Kidney capillary endothelial cell (primary cell): ENCODE measurements around the gene CYB561D2.
"Not testable (repeated sequence)": the region's sequence is repeated elsewhere in the genome, so short reads cannot be mapped to it uniquely, and the experiment has no call there.

Experiments
- DNase-seq: peaks from one replicate; pipeline ENCODE4 v3.0.0-alpha.2; 2018; ENCODE audit warnings: low spot score

CYB561D2 gene

GRCh38 chr3:50350527-50351322 is at the start of gene CYB561D2, which contains the start of gene NPRL2:
Gene CYB561D2, plus strand, starts transcription at chr3:50350862. Its CDS starts 572 bp downstream, at chr3:50351434.
Gene NPRL2, minus strand, starts transcription at chr3:50350775. Its CDS starts 123 bp downstream, at chr3:50350652.
- DNase-seq = peak; percentile 86

GRCh38 chr3:50302095-50303012 is 48.3 kb upstream of the CYB561D2 start:
- no peak for DNase-seq

- no peak for DNase-seq
These were observed 47.4 kb upstream of the CYB561D2 start, which contains the start of gene HYAL1 for GRCh38 chr3:50303013-50303815. Gene HYAL1, minus strand, starts transcription at chr3:50303574. Its CDS starts 618 bp downstream, at chr3:50302956.

GRCh38 chr3:50304601-50305000 is 46.1 kb upstream of the CYB561D2 start:
- no peak for DNase-seq

GRCh38 chr3:50312041-50312440 is 38.6 kb upstream of the CYB561D2 start:
- DNase-seq = not testable (repeated sequence)

- DNase-seq = no peak
These were observed 36.3 kb upstream of the CYB561D2 start for GRCh38 chr3:50314342-50314741.

- no peak for DNase-seq
These were observed 35.8 kb upstream of the CYB561D2 start for GRCh38 chr3:50314816-50315215.

GRCh38 chr3:50316657-50317242 is 33.9 kb upstream of the CYB561D2 start:
- DNase-seq = no peak

GRCh38 chr3:50317300-50317699 is 33.4 kb upstream of the CYB561D2 start:
- DNase-seq = no peak

- DNase-seq = no peak
These were observed 32.5 kb upstream of the CYB561D2 start for GRCh38 chr3:50318163-50318562.

GRCh38 chr3:50318615-50319014 is 32.0 kb upstream of the CYB561D2 start:
- DNase-seq = no peak

GRCh38 chr3:50319181-50319893 is 31.3 kb upstream of the CYB561D2 start:
- DNase-seq = no peak

GRCh38 chr3:50319894-50320625 is 30.6 kb upstream of the CYB561D2 start:
- no peak for DNase-seq

- DNase-seq = no peak
These were observed 29.8 kb upstream of the CYB561D2 start for GRCh38 chr3:50320853-50321335.

GRCh38 chr3:50321336-50322114 is 29.1 kb upstream of the CYB561D2 start:
- peak; percentile 75 for DNase-seq

- no peak for DNase-seq
These were observed 28.6 kb upstream of the CYB561D2 start for GRCh38 chr3:50322115-50322385.

- DNase-seq = peak; percentile 69
These were observed 28.1 kb upstream of the CYB561D2 start, which contains the start of gene HYAL2 for GRCh38 chr3:50322386-50323091. Gene HYAL2, minus strand, starts transcription at chr3:50322745. Its CDS starts 2,256 bp downstream, at chr3:50320489.

GRCh38 chr3:50323092-50323600 is 27.5 kb upstream of the CYB561D2 start:
- DNase-seq = peak; percentile 96
